DND-41 (cell line): ENCODE measurements around the gene MYH15.

Source experiments
- EZH2 ChIP-seq: IDR thresholded peaks from 3 replicates; pipeline ENCODE4 v1.6.1; 2012; ENCODE audit warnings: borderline replicate concordance, low read depth, mild to moderate bottlenecking, moderate library complexity, low read length, inconsistent platforms; ENCODE audit not compliant: severe bottlenecking
- TF ChIP-seq, protein P1 (sequence below): IDR thresholded peaks from 2 replicates; pipeline ENCODE4 v1.5.1; 2012; ENCODE audit warnings: borderline replicate concordance, low read length, moderate library complexity, mild to moderate bottlenecking; ENCODE audit not compliant: poor library complexity, severe bottlenecking; ENCODE audit errors: extremely low read depth

DNA sequence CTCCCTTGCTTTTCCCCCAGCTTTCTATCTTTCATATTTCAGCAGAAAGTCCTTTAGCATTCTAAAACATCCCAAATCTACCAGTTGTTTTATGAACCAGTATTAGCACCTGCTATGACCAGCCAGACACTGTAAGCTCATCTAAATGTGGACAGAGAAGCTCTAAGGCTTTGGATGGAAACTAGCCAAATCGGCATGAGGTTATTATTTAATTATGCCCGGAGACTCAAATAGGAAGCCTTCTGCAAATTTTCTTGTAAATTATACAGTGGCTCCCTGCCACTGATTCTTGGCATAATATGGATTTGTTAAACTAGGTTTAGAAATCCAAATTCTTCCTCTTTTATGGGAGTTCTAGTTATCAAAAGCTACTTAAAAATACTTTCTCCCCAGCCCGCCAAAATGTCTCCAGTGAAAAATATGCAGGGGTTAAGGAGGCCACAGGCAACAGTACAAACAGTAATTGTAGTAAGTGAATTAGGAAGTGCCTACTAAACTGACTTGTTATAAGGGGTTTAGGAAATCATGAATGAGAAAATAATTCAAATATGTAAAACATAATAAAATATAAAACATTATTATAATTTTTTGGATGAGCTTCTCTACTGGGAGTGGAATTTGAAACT lies 15.4 kb downstream of the MYH15 start:
- no peak for TF ChIP-seq EZH2
- TF ChIP-seq, protein P1, sequence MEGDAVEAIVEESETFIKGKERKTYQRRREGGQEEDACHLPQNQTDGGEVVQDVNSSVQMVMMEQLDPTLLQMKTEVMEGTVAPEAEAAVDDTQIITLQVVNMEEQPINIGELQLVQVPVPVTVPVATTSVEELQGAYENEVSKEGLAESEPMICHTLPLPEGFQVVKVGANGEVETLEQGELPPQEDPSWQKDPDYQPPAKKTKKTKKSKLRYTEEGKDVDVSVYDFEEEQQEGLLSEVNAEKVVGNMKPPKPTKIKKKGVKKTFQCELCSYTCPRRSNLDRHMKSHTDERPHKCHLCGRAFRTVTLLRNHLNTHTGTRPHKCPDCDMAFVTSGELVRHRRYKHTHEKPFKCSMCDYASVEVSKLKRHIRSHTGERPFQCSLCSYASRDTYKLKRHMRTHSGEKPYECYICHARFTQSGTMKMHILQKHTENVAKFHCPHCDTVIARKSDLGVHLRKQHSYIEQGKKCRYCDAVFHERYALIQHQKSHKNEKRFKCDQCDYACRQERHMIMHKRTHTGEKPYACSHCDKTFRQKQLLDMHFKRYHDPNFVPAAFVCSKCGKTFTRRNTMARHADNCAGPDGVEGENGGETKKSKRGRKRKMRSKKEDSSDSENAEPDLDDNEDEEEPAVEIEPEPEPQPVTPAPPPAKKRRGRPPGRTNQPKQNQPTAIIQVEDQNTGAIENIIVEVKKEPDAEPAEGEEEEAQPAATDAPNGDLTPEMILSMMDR: no peak
